SK-N-SH (cell line): ENCODE results near the gene LRP5.

Source experiments
- EZH2phosphoT487 ChIP-seq: fragments of 200-600 bp; sonication (generic); IDR thresholded peaks from 2 replicates; pipeline ENCODE4 v1.6.1; 2017; ENCODE audit warnings: low read depth, mixed run types, mild to moderate bottlenecking, antibody characterized with exemption, moderate library complexity, borderline replicate concordance
- FOSL2 ChIP-seq: IDR thresholded peaks from 2 replicates; pipeline ENCODE4 v1.4.0; 2012; ENCODE audit warnings: low read depth, mild to moderate bottlenecking, moderate library complexity, borderline replicate concordance
- MEF2A ChIP-seq: IDR thresholded peaks from 2 replicates; pipeline ENCODE4 v1.4.0; 2012; ENCODE audit warnings: low read depth, borderline replicate concordance
- MXI1 ChIP-seq: IDR thresholded peaks from 2 replicates; pipeline ENCODE4 v1.6.1; 2012; ENCODE audit warnings: mild to moderate bottlenecking, low read depth, low read length, improper control_type of control experiment
- NFIC ChIP-seq: IDR thresholded peaks from 2 replicates; pipeline ENCODE4 v1.4.0; 2012; ENCODE audit warnings: borderline replicate concordance
- POLR2AphosphoS5 ChIP-seq: IDR thresholded peaks from 2 replicates; pipeline ENCODE4 v1.6.1; 2012; ENCODE audit warnings: low read depth, low read length
- RAD21 ChIP-seq: IDR thresholded peaks from 2 replicates; pipeline ENCODE4 v1.6.1; 2012; ENCODE audit warnings: mild to moderate bottlenecking, low read length
- TAF1 ChIP-seq: IDR thresholded peaks from 2 replicates; pipeline ENCODE4 v1.6.1; 2012; ENCODE audit warnings: low read depth, mild to moderate bottlenecking, low read length, moderate library complexity, borderline replicate concordance
- TEAD4 ChIP-seq: IDR thresholded peaks from 2 replicates; pipeline ENCODE4 v1.4.0; 2012; ENCODE audit warnings: mild to moderate bottlenecking, borderline replicate concordance; ENCODE audit not compliant: insufficient read depth
- TF ChIP-seq, protein P1 (sequence below): fragments of 200-600 bp; sonication (generic); IDR thresholded peaks from 2 replicates; pipeline ENCODE4 v1.6.1; 2017; ENCODE audit warnings: antibody characterized with exemption, mild to moderate bottlenecking, moderate library complexity
- TF ChIP-seq, protein P2 (sequence below): fragments of 150-350 bp; IDR thresholded peaks from 2 replicates; pipeline ENCODE4 v1.6.1; 2016; ENCODE audit warnings: mild to moderate bottlenecking, low read depth, low read length
- TF ChIP-seq, protein P3 (sequence below): IDR thresholded peaks from 2 replicates; pipeline ENCODE4 v1.4.0; 2012; ENCODE audit warnings: low read depth

DNA sequence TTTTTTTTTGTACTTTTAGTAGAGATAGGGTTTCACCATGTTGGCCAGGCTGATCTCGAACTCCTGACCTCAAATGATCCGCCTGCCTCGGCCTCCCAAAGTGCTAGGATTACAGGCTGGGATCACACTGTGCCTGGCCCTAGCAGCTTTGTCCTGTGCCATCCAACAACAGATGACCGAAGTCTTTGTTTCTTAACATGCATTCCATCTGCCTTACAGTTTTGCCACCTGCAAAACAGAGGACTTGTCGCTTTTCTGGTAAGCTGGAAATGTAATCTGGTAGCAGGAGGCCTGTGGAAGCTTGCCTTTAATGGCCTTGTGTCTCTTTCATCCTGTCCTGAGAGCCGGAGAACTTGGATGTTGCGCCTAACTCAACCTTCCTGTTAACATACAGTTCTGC is 89.5 kb downstream of the LRP5 start:
- TF ChIP-seq NFIC (no peak), FOSL2 (no peak), MXI1 (no peak), TEAD4 (no peak), POLR2AphosphoS5 (no peak), TAF1 (no peak), MEF2A (no peak), EZH2phosphoT487 (no peak), RAD21 (no peak)
- TF ChIP-seq, protein P1, sequence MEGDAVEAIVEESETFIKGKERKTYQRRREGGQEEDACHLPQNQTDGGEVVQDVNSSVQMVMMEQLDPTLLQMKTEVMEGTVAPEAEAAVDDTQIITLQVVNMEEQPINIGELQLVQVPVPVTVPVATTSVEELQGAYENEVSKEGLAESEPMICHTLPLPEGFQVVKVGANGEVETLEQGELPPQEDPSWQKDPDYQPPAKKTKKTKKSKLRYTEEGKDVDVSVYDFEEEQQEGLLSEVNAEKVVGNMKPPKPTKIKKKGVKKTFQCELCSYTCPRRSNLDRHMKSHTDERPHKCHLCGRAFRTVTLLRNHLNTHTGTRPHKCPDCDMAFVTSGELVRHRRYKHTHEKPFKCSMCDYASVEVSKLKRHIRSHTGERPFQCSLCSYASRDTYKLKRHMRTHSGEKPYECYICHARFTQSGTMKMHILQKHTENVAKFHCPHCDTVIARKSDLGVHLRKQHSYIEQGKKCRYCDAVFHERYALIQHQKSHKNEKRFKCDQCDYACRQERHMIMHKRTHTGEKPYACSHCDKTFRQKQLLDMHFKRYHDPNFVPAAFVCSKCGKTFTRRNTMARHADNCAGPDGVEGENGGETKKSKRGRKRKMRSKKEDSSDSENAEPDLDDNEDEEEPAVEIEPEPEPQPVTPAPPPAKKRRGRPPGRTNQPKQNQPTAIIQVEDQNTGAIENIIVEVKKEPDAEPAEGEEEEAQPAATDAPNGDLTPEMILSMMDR: no peak
- TF ChIP-seq, protein P2, sequence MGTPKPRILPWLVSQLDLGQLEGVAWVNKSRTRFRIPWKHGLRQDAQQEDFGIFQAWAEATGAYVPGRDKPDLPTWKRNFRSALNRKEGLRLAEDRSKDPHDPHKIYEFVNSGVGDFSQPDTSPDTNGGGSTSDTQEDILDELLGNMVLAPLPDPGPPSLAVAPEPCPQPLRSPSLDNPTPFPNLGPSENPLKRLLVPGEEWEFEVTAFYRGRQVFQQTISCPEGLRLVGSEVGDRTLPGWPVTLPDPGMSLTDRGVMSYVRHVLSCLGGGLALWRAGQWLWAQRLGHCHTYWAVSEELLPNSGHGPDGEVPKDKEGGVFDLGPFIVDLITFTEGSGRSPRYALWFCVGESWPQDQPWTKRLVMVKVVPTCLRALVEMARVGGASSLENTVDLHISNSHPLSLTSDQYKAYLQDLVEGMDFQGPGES: no peak
- TF ChIP-seq, protein P3, sequence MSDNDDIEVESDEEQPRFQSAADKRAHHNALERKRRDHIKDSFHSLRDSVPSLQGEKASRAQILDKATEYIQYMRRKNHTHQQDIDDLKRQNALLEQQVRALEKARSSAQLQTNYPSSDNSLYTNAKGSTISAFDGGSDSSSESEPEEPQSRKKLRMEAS: no peak
